GM12892 (cell line): Measurements from ENCODE around the gene DOCK4.

ENCODE experiments used
- POLR2A ChIP-seq: IDR thresholded peaks from 2 replicates; pipeline ENCODE4 v1.6.1; 2011; ENCODE audit warnings: low read depth, low read length, control low read depth
- POLR2AphosphoS5 ChIP-seq: IDR thresholded peaks from 2 replicates; pipeline ENCODE4 v1.6.1; 2011; ENCODE audit warnings: low read depth, low read length, control low read depth
- TAF1 ChIP-seq: IDR thresholded peaks from 2 replicates; pipeline ENCODE4 v1.6.1; 2011; ENCODE audit warnings: low read depth, mild to moderate bottlenecking, control low read depth, low read length, borderline replicate concordance

DNA sequence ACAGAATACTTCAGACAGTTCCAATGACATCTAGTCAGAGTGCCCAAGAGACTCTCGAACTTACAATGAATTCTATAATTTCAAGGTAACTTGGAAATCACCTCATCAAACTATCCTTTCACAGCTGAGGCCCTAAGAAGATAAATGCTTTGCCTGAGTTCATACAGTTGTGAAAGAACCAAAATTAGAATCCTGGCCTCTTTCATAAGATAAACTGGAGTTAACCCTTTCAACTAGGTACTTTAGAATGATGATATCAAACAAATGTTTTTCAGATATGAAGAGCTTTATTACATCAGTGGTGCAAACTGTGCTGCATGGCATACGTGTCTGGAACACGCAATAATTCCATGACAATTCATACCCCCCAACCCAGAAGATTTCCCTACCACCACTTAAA lies 17.9 kb downstream of the DOCK4 start:
- TF ChIP-seq POLR2A = no peak
- TF ChIP-seq TAF1 = no peak
- no peak for TF ChIP-seq POLR2AphosphoS5
